LNCAP (cell line): ENCODE data around the gene GJB6.

Source experiments
- TF ChIP-seq, protein P1 (sequence below): fragments of 450-650 bp; IDR thresholded peaks from 2 replicates; pipeline ENCODE4 v1.5.1; 2017; ENCODE audit warnings: mild to moderate bottlenecking

GJB6 gene

DNA sequence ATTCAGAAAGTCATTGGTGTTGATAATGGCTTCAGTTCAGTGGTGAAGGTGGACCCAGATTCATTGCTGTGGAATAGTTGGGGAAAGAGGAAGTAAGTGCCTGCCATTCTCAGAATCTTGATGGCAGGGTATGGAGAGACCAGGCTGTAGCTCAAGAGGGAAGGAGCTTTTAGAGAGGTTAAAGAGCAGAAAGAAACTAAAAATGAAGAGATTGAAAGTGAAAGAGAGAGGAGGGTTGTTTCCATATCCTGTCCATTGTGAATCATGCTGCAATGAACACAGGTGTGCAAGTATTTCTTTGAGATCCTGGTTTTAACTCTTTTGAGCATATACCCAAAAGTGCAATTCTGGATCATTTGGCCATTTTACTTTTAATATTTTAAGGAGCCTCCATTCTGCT is 12.5 kb downstream of the GJB6 start:
- TF ChIP-seq, protein P1, sequence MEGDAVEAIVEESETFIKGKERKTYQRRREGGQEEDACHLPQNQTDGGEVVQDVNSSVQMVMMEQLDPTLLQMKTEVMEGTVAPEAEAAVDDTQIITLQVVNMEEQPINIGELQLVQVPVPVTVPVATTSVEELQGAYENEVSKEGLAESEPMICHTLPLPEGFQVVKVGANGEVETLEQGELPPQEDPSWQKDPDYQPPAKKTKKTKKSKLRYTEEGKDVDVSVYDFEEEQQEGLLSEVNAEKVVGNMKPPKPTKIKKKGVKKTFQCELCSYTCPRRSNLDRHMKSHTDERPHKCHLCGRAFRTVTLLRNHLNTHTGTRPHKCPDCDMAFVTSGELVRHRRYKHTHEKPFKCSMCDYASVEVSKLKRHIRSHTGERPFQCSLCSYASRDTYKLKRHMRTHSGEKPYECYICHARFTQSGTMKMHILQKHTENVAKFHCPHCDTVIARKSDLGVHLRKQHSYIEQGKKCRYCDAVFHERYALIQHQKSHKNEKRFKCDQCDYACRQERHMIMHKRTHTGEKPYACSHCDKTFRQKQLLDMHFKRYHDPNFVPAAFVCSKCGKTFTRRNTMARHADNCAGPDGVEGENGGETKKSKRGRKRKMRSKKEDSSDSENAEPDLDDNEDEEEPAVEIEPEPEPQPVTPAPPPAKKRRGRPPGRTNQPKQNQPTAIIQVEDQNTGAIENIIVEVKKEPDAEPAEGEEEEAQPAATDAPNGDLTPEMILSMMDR, result no peak

DNA sequence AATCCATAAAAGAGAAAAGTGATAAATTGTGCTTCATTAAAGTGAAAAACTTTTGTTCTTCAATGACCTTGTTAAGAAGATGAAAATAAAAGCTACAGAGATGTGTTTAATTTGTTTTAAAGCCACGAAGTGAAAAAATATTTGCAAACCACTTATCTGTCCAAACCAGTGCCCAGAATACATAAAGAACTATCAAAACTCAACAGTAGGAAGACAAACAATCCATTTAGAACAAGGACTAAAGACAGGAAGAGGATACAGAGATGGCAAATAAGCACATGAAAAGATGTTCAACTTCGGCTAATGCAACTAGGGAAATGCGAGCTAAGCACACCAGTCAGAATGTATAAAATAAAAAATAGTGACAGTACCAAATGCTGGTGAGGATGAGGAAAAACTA is 15.0 kb downstream of the GJB6 start:
- TF ChIP-seq, protein P1, result no peak

DNA sequence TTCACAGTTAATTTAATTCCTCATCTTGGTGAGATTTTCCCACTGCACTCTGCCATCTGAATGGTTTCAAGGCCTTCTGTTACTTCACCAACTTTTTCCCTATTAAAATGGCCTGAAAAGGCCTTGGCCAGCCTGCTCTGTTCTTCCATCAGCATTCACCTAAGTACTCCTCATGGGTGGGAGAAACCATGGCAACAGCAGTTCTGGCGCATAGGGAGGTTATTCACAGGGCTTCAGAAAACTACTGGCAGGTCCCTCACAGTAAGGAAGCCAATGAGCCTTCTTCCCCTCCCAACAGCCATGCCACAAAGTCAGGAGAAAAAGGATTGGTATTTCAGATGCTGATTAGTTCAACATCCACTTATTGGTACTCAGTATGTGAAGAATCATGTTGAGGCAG is 22.2 kb downstream of the GJB6 start:
- TF ChIP-seq, protein P1, result no peak

DNA sequence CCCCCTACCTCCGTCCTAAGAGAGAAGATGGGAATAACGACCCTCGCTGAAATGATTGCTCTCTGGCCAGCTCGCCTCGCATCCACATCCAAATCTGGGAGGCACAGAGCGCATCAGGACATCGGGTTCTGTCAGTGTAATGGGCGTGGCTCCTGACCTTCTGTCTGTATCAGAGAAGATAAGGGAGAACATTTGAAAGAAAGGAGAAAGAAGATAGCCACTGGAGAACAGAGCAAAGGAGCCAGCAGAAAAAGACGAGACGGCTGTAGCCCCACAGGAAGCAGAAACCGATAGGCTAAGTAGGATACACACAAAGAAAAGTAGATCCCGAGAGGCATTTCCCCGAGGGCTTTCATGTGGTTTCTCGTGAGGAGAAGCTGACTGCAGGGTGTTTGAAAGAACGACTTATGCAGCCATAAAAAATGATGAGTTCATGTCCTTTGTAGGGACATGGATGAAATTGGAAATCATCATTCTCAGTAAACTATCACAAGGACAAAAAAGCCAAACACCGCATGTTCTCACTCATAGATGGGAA is 25.4 kb downstream of the GJB6 start:
- TF ChIP-seq, protein P1, result no peak

DNA sequence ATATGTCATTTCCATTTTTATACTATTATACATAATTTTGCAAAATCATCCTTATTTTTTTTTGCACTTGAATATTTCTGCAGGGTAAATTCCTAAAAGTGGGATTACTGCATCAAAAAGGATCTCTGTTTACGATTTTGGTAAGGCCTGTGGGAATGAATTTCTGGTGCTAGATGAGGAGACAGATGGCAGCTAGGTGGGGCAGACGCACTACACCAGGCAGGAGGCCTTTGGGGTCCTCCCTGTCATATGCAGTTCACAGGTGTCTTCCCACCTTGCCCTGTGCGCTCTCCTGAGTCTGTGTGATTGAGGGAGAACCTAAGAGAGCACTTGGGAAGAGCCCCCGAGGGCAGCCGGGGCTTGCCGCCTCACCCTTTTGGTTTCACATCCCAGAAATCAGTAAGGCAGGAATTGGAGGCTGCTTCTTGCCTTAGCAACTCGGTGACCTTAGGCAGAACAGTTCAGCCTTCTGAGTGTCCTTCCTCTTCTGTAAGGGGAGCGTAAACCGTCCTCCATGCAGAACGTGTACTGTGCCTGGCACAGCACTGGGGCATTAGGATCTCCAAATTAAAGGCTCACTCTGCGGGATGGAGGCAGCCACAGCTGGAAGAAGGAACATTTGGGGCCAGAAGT is 25.9 kb downstream of the GJB6 start:
- TF ChIP-seq, protein P1, result no peak

DNA sequence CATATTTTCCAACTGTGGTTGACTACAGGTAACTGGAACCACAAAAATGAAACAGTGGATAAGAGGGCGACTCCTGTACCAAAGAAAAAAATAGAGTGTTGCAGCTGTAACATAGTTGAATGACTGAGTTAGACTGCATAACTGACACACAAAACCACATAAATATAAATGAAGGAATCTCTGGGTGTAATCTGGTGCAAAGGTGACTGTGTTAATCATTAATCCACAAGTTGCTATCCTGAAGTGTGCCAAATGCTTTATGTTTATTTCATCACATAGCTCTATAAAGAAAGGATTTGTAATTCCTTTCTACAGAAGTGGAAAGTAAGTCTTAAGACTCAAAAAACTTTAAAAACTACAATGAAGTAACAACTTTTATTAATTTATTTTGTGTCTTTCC is 33.3 kb downstream of the GJB6 start:
- TF ChIP-seq, protein P1, result no peak

DNA sequence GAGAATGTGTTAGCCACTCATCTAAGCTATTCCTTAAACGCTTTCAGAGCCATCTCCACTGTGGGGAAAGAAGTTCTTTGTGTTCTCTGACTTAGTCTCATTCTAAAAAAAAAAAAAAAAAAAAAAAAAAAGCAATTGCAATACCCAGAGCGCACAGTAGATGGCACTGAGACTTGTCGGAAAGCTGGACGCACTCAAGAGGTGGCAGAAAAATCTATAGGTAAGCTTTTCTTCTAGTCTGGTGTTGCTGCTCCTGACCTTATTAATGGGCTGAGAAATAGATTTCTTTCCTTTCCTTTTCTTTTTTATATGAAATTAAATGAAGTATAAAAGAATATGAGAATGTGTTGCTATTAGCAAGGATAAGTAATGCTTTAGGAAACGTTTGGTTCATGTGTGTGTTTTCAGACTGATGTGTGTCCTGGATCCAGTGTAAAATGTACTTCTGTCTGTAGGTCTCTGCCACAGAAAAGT is 34.7 kb downstream of the GJB6 start:
- TF ChIP-seq, protein P1, result peak; percentile 59

DNA sequence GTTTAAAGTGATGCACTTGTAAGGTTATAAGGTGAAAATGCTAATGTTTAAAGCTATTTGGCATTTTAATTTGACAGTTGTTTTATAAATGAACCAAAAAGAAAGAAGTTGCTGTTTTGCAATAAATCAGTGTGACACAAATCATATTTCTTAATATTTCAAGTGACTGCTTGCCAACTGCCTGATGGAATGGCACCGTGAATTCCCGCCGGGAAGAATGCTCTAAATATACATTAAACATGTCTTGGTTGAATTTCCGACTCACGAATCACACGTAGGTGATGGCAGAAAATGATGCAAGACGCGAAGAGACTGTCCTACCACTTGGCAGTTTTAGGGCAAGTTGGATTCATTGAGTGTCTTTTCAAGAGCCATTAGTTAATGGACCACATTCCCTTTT is 36.3 kb downstream of the GJB6 start:
- TF ChIP-seq, protein P1, result no peak
